HG02798 (cell line): ENCODE measurements around the gene TEX264.
"Not testable (repeated sequence)": the region's sequence is repeated elsewhere in the genome, so short reads cannot be mapped to it uniquely, and the experiment has no call there.

ENCODE experiments used
- ATAC-seq: cut with Tn5 transposase; IDR thresholded peaks from one replicate; pipeline ENCODE4 v1.9.1; 2021; ENCODE audit warnings: mild to moderate bottlenecking; ENCODE audit not compliant: unreplicated experiment, poor library complexity

The TEX264 gene, protein sequence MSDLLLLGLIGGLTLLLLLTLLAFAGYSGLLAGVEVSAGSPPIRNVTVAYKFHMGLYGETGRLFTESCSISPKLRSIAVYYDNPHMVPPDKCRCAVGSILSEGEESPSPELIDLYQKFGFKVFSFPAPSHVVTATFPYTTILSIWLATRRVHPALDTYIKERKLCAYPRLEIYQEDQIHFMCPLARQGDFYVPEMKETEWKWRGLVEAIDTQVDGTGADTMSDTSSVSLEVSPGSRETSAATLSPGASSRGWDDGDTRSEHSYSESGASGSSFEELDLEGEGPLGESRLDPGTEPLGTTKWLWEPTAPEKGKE

DNA sequence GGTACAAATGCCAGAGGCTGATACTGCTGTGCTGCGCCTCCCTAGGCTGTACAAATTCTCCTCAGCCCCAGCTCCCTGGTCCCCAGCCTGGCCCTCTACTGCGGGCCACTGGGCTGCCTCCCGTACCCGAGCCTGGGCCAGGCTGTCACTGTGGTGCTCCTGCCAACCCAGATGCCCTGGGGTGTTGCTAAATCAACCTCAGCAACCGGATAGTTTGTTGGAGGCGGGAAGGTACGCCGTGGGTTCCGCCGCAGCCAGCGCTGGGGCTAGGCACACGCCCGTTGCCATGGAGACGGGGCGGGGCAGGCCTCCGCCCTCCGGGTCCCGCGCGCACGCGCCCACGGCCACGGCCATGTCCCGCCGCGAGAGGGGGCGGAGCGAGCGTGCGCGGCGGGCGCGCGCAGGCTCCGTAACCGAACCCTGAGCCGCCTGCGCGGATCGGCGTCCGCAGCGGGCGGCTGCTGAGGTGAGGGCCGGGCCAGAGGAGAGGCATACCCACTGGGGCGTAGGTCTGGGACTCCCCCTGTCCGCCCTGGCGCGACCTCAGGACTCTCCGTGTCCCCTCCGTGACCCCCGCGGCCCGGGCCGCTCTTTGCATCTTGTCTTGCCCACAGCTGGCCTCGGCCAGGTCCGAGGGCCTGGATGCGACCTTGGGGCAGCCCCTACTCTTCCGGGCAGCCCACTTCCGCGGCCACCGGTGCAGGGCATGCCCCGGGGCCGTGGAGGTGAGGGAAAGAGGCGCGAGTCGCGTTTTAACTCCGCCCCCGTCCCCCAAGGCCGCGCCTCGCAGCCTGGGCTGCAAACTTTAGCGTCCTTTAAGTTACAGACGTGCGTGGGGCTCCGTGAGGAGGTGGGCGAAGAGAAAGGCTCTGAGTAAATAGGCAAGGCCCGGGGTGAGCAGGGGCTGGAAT lies at the start of gene TEX264:
TEX264 (plus strand) TSS at position 430 of the 911 bp plus-strand sequence. CDS start 3,053 bp downstream, outside the sequence.
- ATAC-seq, result peak; percentile 86

DNA sequence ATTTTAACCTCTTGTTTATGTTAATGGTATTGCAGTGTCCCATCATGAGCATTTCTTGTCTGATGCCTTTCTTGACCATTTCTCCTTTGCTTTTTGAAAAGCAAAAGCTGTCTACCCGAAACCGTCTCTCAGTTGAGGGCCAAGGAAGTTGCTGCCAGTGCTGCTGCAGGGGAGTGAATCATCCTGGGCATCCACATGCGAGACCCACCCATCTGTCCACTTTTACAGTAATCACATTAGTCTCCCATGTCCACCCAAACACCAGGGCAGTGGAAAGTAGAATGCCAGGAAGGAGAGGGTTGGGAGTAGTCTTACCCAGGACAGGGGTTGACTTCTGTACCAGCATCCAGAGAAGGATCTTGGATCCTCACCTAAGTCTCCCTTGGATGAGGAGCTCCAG lies 48.6 kb upstream of the TEX264 start:
- ATAC-seq, result no peak

DNA sequence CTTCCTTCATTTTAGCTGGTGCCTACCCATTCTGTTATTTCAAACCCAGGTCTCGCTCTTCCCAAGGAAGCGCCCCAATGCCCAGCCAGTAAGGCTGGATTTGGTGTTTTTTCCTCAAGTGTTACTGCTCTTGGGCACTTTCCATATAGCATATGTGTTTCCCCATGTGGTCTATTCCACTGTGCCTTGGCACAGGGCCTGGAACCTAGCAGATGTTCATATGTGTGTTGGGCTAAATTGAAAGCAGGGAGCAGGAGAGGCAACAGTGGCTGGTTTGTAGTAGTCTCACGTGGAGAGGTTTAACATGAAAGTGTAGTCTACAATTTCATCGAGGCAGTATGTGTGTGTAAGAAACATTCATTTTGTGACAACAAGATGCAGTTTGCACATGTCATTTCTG lies 48.2 kb upstream of the TEX264 start:
- no peak for ATAC-seq

DNA sequence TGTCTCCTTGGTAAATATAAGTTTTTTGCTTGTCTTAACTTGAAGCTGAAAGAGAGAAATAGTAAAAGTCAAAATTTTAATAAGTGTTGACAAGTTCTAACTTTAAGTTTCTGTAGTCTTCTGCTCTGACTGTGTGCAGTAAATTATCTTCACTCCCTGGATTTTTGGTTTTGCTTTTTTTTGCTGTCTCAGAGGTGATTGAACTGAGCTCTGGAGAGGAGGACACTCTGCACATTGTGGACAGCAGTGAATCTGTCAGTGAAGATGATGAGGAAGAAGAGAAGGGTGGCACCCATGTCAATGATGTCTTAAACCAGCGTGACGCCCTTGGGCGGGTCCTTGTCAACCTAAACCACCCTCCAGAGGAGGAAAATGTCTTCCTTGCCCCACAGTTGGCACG lies 40.5 kb upstream of the TEX264 start:
- no peak for ATAC-seq

DNA sequence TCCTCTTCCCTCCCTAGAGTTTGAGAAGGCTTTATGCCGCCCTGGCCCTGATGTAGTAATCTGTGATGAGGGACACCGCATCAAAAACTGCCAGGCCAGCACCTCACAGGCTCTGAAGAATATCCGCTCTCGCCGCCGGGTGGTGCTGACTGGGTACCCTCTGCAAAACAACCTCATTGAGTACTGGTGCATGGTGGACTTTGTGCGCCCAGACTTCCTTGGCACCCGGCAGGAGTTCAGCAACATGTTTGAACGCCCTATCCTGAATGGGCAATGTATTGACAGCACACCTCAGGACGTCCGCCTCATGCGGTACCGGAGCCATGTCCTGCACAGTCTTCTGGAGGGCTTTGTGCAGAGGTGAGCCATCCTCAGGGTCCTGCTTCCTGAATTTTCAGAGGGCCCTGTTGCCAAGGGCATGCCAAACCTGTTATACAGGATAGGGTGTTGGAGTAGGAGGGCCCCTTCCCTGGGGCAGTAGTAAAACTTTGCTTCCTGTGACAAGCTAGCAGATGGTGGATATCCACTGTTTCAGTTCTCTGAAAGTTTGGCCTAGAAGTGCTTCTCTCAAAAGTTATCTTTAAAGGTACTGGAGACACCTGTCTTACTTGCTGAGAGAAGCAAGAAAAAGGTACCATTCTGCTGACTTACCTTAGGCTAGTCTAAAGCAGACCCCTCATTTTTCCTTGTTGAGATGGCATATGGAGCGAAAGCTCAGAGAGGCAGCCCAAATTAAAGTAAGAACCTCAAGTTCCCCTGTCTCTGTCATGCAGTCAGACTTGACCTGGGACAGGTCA lies 33.7 kb upstream of the TEX264 start:
- ATAC-seq, result no peak

DNA sequence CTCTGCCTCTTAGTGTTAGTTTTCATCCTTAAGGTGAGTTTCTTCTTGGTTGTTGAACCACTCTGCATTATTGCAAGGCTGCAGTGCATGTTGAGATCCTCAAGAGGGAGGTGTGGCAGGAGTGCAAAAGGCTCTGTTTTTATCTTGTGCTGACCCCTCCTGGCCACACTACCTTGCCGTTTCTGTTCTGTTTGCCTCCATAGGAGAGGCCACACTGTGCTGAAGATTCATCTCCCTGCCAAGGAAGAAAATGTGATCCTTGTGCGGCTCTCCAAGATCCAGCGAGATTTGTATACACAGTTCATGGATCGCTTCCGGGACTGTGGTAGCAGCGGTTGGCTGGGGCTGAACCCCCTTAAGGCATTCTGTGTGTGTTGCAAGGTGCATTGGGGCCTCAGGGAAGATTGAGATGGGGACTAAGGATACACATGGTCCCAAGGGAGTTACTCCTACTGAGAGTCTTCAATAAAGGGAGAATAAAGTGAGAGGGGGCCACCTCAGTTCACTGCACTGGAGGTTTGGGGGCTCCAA lies 33.0 kb upstream of the TEX264 start:
- ATAC-seq, result peak; percentile 42

DNA sequence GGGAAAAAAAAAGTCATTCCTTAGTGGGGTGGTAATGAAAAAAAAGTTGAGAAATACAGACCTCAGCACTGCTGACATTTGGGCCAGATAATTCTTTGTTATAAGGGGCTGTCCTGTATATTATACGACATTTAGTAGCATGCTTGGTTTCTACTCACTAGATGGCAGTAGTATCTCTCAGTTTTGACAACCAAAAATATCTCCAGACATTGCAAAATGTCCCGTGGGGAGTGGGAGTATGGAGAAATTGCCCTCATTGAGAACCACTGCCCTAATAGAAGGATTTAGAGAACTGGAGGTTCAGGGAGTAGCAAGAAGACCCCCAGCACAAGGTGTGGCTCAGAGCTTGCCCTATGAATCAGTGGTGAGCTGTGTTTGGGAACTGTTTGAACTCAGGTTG lies 28.6 kb upstream of the TEX264 start:
- ATAC-seq, result no peak

DNA sequence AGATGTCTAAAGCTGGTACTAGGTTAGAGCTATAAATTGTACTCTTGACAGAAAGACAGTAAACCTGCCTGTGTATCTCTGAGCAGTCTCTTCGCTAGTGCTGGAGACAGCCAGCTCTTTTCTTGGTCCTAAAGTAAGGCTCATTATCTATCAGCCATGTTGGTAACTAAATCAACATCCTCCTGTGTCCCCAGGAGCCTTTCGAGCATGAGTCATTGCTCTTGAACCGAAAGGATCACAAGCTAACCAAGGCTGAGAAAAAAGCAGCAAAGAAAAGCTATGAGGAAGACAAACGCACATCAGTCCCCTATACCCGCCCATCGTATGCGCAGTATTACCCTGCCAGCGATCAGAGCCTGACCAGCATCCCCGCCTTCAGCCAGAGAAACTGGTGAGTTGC lies 25.0 kb upstream of the TEX264 start:
- ATAC-seq, result no peak

DNA sequence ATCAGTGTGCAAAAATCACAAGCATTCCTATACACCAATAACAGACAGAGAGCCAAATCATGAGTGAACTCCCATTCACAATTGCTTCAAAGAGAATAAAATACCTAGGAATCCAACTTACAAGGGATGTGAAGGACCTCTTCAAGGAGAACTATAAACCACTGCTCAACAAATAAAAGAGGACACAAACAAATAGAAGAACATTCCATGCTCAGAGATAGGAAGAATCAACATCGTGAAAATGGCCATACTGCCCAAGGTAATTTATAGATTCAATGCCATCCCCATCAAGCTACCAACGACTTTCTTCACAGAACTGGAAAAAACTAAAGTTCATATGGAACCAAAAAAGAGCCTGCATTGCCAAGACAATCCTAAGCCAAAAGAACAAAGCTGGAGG lies 18.9 kb upstream of the TEX264 start:
- ATAC-seq, result not testable (repeated sequence)

DNA sequence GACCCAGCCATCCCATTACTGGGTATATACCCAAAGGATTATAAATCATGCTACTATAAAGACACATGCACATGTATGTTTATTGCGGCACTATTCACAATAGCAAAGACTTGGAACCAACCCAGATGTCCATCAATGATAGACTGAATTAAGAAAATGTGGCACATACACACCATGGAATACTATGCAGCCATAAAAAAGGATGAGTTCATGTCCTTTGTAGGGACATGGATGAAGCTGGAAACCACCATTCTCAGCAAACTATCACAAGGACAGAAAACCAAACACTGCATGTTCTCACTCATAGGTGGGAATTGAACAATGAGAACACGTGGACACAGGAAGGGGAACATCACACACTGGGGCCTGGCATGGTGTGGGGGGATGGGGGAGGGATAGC lies 17.6 kb upstream of the TEX264 start:
- ATAC-seq, result not testable (repeated sequence)

DNA sequence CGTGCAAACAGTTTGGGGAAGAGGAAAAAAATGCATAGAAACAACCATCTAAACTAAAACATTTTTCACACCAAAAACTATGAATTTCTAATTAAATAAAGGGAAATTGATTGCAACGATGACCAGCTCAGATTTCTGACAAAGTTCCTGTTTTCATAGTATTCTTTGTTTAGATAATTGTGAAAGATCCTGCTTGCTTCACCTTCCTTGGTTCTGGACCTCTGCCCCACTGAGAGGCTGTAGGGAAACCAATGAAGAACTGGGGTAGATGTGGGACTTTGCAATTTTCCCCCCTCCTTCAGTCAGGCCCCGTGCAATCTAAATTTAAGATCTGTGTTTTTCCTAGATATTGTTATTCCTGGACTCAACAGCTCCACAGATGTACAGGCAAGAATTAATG lies 13.8 kb upstream of the TEX264 start:
- ATAC-seq, result no peak

DNA sequence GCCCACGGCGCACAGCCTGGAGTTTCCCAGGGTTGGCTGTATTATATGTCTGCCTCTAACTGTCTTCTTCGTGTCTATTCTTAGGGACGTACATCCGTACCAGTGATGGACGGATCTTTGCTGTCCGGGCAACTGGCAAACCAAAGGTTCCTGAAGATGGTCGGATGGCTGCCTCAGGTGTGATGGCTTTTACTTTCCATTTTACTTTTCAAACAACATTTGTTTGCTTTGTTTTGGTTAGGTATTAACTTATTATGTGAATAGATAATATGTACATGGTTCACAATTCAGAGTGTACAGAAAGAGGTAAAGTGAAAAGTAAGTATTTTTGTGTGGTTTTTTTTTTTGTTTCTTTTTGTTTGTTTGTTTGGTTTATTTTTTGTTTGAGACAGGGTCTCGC lies 11.1 kb upstream of the TEX264 start:
- ATAC-seq, result no peak

DNA sequence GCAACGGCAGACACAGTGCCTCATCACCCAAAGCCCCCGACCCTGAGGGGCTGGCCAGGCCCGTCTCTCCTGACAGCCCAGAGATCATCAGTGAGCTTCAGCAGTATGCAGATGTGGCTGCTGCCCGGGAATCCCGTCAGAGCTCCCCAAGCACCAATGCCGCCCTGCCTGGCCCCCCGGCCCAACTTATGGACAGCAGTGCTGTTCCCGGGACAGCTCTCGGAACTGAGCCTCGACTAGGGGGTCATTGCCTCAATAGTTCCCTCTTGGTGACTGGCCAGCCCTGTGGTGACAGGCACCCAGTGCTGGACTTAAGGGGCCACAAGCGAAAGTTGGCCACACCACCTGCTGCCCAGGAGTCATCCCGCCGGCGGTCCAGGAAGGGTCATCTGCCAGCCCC lies 8.6 kb upstream of the TEX264 start:
- ATAC-seq, result no peak

DNA sequence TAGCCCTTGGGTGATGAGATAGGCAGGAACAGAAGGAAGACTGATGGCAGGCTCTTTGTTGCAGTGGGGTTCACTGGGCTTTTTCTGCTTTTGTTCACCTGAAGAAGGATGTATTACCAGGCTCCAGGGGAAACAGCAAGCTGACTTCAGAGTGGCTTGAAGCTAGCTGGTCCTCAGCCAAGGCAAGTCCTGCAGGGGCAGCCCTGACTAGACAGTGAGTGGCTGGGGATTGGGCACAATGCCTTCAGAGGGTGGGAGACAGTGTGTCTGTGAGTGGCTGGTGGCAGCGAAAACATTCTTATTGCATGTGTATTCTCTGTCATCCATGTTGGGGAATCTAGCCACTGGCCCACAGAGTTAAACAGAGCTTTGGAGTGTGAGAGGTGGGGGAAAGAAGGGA lies 2.3 kb upstream of the TEX264 start:
- ATAC-seq, result no peak

DNA sequence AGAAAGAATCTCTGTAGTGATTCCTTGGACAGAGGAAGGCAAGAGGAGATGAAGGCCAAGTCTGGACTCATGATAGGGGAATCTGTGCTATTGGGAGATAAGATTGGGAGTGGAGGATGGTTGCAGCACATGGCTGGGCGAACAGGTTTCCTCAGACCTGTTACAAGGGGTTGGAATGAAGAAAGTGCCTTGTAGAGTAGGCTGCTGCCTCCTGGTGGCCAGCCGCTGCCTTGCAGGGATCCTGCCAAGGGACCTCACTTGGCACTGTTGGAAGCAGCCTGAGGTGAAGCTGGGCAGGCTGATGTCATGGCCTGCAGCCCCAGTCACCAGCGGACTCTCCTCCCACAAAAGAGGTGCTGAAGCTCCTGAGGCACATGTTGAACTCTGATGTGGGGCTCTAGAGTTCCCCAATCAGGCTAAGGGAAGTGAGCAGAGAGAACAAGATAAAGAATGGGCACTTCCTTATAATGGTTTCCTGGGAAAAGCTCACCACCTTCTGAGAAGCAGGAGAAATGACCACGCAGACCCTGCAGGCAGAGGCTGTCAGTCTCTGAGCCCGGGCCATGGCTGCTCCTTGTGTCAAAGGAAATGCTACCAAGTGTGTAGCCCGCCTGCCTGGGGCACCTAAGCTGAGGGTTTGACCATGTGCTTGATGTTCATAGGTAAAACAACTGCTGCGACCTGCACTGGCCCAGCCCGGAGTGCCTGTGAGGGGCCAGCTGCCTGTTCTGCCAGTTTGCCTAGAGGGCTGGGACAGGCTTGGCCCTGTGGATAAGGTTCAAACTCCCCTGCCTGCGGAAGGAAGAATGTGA lies 1.6 kb upstream of the TEX264 start:
- ATAC-seq, result peak; percentile 23

DNA sequence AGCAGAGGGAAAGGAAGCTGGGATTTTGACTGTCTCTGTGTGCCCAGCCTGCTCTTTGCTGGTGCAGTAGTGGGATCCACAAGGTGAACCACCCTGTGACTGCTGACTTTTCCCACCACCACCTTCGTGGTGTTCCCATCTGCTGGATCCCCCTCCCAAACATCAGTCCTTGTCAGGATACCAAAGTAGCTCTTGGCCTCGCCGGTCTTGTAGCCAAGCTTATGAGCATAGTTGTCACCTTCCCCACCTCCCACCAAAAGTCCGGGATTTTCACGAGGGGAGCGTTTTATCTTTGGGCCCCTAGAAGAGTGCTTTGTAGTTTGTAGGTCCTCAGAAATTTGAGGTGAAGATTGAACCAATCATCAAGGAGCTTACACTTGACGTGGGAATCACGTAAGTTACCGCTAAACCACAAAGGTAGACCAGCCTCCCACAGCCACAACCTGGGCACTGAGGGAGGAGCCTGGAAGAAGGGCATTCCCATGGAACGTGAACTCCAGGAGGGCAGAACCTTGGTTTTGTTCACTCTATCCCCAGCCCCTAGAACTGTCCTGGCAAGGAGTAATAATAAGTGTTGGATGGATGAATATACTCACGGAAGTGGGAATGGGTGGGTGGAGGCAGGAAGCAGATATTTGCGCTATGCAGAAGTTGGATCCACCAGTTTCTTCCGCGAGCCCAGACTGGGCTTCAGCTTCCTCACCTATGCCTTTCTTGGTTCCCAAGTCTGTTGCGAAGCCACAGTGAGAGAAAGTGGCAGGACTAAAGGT lies 814 bp upstream of the TEX264 start:
- ATAC-seq, result no peak

DNA sequence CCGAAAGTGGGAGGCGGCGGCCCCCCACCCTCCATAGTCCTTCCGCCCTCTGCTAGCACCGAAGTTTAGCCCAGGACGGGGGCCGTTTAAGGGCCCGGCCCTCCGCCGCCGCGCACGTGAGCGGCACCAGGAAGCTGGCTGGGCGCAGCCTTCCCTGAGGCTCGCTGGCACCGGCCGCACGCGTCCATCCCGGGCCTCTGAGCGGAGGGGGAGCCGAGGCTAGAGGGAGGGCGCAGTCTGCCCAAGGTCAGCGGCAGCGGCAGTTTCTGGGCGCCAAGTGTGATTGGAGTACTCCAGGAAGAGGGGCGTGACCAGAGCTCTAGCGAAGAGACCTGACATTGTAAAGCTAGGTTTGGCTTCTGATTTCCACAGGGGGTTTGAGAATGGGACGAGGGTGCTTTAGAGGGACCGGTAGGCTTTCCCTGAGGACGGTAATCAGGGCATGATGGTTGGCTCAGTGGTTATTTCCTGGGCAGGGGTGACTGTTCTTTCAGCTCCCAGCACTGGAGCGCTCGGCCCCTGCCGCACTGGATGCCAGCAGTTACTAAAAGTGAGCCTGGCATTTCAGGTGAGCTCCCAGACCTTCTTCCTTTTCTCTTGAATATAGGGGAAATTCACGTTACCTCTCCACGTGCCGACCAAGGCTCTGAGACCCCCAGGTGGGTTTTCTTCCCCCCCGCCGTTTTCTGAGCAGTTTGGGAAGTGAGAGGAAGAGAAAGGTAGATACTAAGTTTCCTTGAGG lies 853 bp downstream of the TEX264 start:
- peak; percentile 39 for ATAC-seq

DNA sequence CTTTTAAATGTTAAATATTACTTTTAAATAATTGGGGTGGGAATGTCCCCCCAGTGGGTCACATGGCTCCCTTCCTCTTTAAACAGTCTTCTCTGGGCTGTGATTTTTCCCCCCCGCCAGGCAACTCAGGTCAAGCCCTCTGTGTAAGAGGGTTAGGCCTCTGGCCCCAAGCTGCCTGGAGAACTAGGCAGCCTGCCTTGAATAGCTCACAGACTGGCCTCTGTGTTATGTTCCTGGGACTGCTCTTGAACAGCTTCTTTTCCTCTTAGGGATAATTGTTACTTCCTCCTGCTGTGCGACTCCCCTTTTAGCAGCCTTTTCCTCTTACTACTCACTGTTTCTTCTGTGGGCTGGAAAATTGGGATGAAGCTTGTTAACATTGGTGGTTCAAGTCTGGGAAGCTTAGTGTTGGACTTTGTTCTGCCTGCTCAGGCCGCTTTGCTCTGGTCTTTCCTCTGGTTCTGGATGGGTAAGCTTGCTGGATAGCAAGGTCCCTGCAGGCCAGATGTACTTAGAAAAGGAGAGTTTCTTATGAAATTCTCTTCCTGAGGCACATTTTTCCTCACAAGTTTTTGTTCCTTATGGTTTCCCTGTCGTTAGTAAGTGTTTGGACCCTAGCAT lies 2.2 kb downstream of the TEX264 start:
- no peak for ATAC-seq
